LNCaP clone FGC (cell line): Measurements from ENCODE around the gene ARHGEF39.
A peak's percentile ranks its signal among the peaks of the same experiment; 100 is the strongest.

Experiments used
- DNase-seq: peaks from one replicate; pipeline ENCODE4 v3.0.0-alpha.2; 2011; ENCODE audit warnings: low read depth
- H3K4me3 ChIP-seq: 2 replicates; pipeline ENCODE4 v1.5.1; 2011; ENCODE audit warnings: mild to moderate bottlenecking, low read depth, low read length, control low read depth
- TF ChIP-seq, protein P1 (sequence below): IDR thresholded peaks from 2 replicates; pipeline ENCODE4 v1.5.1; 2012; ENCODE audit warnings: mild to moderate bottlenecking; ENCODE audit not compliant: control insufficient read depth, insufficient read depth; ENCODE audit errors: extremely low read depth

Gene ARHGEF39

DNA sequence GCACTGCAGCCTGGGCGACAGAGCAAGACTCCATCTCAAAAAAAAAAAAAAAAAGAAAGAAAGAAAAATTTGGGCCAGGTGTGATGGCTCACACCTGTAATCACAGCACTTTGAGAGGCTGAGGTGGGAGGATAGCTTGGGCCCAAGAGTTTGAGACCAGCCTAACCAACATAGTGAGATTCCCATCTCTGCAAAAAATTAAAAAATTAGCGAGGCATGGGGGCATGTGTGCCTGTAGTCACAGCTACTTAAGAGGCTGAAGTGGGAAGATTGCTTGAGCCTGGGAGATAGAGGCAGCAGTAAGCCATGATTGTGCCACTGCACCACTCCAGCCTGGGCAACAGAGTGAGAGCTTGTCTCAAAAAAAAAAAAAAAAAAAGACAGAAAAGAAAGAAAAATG, 11.4 kb downstream of the ARHGEF39 start:
- DNase-seq, result no peak
- no peak overlapping the region for H3K4me3 ChIP-seq
- TF ChIP-seq, protein P1, sequence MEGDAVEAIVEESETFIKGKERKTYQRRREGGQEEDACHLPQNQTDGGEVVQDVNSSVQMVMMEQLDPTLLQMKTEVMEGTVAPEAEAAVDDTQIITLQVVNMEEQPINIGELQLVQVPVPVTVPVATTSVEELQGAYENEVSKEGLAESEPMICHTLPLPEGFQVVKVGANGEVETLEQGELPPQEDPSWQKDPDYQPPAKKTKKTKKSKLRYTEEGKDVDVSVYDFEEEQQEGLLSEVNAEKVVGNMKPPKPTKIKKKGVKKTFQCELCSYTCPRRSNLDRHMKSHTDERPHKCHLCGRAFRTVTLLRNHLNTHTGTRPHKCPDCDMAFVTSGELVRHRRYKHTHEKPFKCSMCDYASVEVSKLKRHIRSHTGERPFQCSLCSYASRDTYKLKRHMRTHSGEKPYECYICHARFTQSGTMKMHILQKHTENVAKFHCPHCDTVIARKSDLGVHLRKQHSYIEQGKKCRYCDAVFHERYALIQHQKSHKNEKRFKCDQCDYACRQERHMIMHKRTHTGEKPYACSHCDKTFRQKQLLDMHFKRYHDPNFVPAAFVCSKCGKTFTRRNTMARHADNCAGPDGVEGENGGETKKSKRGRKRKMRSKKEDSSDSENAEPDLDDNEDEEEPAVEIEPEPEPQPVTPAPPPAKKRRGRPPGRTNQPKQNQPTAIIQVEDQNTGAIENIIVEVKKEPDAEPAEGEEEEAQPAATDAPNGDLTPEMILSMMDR, result no peak

DNA sequence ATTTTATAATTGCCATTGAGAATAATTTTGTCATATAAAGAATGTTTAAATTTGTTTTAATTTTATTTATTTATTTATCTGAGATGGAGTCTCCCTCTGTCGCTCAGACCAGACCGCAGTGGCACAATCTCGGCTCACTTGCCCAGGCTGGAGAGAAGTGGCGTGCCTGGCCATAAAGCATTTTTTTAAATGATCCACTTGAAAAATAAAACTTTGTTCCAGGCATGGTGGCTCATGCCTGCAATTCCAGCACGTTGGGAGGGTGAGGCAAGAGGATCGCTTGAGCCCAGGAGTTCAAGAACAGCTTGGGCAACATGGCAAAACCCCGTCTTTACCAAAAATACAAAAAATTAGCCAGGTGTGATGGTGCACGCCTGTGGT, 12.2 kb downstream of the ARHGEF39 start:
- DNase-seq, result no peak
- TF ChIP-seq, protein P1, result no peak
- no peak overlapping the region for H3K4me3 ChIP-seq

DNA sequence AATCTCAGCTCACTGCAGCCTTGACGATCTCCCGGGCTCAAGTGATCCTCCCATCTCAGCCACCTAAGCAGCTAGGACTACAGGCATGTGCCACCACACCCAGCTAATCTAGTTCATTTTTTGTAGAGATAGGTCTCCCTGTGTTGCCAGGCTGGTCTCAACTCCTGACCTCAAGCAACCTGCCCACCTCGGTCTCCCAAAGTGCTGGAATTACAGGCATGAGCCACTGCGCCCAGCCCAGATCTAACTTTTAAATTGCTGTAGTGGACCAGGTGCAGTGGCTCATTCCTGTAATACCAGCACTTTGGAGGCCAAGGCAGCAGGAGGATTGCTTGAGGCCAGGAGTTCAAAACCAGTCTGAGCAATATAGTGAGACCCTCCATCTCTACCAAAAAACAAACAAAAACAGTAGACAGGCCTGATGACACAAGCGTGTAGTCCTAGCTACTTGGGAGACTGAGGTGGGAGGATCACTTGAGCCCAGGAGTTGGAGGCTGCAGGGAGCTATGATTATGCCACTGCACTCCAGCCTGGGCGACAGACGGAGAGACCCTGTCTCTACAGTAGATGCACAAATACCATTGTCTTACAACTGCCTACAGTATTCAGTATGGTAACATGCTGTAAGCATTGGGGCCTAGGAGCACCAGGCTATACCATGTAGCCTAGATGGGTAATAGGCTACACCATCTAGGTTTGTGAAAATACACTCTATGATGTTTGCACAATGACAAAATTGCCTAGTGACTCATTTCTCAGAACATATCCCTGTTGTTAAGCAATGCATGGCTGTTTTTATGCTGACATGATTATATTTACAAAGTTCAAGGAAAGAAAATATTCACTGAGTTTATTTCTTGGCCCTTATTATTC, 12.8 kb downstream of the ARHGEF39 start:
- H3K4me3 ChIP-seq, result no peak overlapping the region
- DNase-seq, result no peak
- TF ChIP-seq, protein P1, result no peak

DNA sequence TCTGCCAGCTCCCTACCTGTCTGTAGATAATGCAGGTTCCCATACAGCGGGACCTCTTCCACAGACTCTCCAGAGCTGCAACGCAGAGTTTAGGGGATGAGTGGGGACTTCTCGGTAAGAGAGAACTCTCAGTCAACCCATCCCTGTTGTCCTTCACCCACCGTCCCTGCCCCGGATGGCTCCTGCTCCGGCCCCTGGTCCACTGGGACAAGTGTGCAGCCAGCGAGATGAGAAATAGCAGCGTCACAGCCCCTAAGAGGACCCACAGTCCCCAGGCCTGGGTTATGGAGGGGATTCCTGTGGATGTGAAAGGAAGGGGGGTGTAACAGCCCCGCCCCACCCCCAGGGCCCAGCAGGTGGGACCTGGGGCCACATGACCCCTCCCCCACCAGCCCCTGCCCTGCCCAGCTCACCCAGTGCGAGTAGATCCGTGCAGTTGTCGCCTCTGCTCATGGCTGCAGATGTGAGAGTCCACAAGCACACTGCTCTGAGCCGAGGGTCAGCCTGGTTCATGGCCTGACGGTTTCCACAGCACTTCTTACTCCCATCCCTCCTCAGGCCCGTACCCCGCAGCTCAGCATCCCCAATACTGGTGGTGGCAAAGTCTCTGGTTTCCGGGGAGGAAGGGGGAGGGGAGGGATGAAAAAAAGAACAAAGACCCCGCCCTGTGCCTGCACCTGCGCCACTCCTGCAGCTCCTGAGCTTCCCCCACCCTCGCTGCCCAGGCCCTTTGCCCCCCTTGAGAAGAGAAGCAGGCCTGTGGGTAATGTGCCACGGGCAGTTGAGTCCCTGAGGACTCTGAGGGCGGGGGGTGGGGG, 14.4 kb downstream of the ARHGEF39 start, which contains the start of gene SIT1:
TSS of gene SIT1 (minus strand) at position 591 of the 818 bp plus-strand sequence. CDS start at position 513, 78 bp downstream.
- TF ChIP-seq, protein P1, result no peak
- H3K4me3 ChIP-seq, result no peak within 1 kb of the TSS
- DNase-seq, result no peak

DNA sequence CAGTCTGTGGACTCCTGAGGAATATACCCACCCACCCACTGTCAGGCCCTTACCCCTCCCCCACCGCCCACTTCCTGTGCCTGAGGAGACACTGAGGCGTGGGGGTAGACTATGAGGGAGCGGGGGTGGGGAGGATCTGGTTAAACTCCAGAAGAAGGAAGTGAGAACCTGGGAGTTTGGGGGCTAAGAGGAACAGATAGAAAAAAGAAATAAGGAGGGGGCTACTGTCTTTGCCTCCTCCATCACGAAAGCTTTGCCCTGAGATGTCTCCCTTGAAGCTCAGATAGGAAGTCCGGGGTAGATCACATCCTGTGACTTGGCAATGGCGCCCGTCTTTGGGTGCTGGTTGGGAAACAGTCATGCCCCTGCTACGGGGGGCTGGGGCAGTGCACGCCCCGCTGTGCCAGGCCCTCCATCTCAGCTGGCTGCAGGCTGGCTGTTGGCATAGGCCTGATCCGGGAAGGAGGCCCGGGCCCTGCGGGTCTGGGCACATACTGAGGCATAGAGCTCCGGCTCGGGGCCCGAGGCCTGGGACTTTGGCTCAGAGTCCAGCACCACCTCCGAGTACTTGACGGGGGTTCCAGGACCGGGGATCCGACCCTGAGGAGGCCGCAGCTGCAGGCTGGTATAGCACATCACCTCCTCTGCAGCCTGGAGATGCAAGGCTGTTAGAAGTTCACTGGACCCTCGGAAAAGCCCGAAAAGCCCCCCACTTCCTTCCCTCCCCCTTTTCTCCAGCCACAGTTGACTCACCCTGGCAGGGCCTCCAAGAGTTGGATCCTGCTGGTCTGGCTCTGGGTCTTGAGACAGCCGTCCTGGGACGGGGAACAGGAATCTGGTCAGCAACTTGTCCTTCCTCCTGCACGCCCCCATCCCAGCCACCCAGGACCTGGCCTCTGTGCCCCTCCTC, 15.3 kb downstream of the ARHGEF39 start:
- DNase-seq, result no peak
- no peak overlapping the region for H3K4me3 ChIP-seq
- TF ChIP-seq, protein P1, result no peak

DNA sequence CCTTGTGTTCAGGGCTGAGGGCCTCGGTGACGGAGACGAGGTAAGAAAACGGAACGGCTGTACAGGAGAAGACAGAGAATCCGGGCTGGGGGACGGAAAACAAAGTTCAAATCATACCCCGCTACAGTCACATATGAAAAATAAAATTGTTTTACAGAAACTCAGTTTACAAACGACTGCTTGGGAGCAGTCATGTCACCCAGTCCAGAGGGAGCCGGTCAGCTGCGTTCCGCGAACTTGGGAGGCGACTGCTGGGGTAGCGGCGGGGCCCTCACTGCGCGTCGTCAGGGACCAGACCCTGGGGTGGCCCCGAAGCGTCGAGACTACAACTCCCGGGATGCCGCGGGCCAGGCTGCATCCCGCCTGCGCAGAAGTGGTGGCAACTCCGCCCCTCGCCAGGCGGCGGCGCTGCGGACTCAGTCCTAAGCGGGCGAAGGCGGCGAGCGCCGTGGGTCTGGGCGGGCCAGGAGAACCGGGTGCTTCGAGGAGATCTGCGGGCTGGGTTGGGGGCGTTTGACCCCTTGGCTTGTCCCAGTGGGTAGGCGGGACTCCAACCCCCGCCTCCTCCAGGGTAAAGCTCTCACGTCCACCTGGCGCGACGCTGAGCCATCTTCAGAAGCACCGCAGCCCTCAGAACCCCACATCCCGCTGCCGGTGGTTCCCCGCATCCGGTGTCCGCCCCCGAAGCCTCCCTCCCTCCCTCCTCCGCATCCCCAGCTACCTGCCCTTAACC, 18.3 kb downstream of the ARHGEF39 start:
- peak overlapping the region; percentile 56 for H3K4me3 ChIP-seq
- TF ChIP-seq, protein P1, result peak; percentile 99
- no peak for DNase-seq
